DMS79 treated with DMSO at 0.1 percent for 48 hours (cell line): ENCODE measurements around the gene MYCBPAP.

Experiments
- DNase-seq: peaks from one replicate; lab custom pipeline; 2025; lab: John Stamatoyannopoulos, UW

The MYCBPAP gene

GRCh38 chr17:50507871-50508572, at the start of gene MYCBPAP:
TSS of gene MYCBPAP (plus strand) at chr17:50508439. CDS start at chr17:50508675, 236 bp downstream.
- peak; percentile 60 for DNase-seq

GRCh38 chr17:50458701-50459676, 49.2 kb upstream of the MYCBPAP start:
- DNase-seq = peak; percentile 70

GRCh38 chr17:50459756-50460155, 48.5 kb upstream of the MYCBPAP start:
- DNase-seq = peak; percentile 50

GRCh38 chr17:50460831-50461526, 47.3 kb upstream of the MYCBPAP start:
- DNase-seq = no peak

- no peak for DNase-seq
Observed at GRCh38 chr17:50461550-50462132, 46.6 kb upstream of the MYCBPAP start.

- no peak for DNase-seq
Observed at GRCh38 chr17:50462446-50462845, 45.8 kb upstream of the MYCBPAP start.

- DNase-seq = no peak
Observed at GRCh38 chr17:50464121-50464520, 44.1 kb upstream of the MYCBPAP start.

GRCh38 chr17:50464736-50465135, 43.5 kb upstream of the MYCBPAP start:
- no peak for DNase-seq

GRCh38 chr17:50465171-50465570, 43.1 kb upstream of the MYCBPAP start:
- no peak for DNase-seq

- no peak for DNase-seq
Observed at GRCh38 chr17:50465635-50466034, 42.6 kb upstream of the MYCBPAP start.

- no peak for DNase-seq
Observed at GRCh38 chr17:50466371-50467113, 41.7 kb upstream of the MYCBPAP start.

- no peak for DNase-seq
Observed at GRCh38 chr17:50467114-50467854, 41.0 kb upstream of the MYCBPAP start.

- no peak for DNase-seq
Observed at GRCh38 chr17:50467855-50468303, 40.4 kb upstream of the MYCBPAP start.

- no peak for DNase-seq
Observed at GRCh38 chr17:50468304-50469207, 39.7 kb upstream of the MYCBPAP start, which contains the start of gene CHAD. TSS of gene CHAD (minus strand) at chr17:50468880. CDS start at chr17:50468813, 67 bp downstream.

GRCh38 chr17:50469208-50469605, 39.0 kb upstream of the MYCBPAP start:
- no peak for DNase-seq

GRCh38 chr17:50469671-50470305, 38.5 kb upstream of the MYCBPAP start:
- no peak for DNase-seq

- DNase-seq = no peak
Observed at GRCh38 chr17:50470426-50470825, 37.8 kb upstream of the MYCBPAP start.

GRCh38 chr17:50471009-50471905, 37.0 kb upstream of the MYCBPAP start:
- DNase-seq = no peak
